ENCODE data around the gene ANAPC16.

GRCh38 chr10:72267819-72268399, 52.1 kb downstream of the ANAPC16 start:
- TF ChIP-seq EZH2 (IDR thresholded peaks at IDR 0.05) (no peak), POLR2AphosphoS5 (IDR thresholded peaks at IDR 0.05; ENCODE audit: borderline replicate concordance, low read depth, low read length) (no peak), FOXP2 (optimal IDR thresholded peaks at IDR 0.05; ENCODE audit: control extremely low read depth, extremely low read length, insufficient read depth) (no peak)

Measured in SK-N-MC (cell line).